ENCODE measurements around the gene CERT1.

CERT1 gene

DNA sequence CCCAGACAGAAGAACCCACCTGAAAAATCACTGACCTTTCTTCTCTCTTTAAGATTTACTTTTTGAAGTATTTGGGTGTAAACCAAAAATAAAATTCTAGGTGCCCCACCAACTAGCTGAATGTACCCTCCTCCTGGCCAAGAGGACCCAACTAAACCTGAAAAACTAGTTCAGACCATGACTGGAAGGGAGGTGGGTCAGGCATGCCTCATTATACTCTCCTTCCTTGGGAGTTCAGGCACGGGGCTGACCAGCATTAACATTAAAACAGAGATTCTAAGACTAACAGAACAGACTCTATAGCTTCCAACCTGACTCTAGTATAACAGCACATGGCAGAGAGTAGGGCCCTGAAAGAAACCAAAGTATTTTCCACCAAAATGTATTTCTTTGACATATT is 61.4 kb downstream of the CERT1 start:
- TF ChIP-seq, protein P1, sequence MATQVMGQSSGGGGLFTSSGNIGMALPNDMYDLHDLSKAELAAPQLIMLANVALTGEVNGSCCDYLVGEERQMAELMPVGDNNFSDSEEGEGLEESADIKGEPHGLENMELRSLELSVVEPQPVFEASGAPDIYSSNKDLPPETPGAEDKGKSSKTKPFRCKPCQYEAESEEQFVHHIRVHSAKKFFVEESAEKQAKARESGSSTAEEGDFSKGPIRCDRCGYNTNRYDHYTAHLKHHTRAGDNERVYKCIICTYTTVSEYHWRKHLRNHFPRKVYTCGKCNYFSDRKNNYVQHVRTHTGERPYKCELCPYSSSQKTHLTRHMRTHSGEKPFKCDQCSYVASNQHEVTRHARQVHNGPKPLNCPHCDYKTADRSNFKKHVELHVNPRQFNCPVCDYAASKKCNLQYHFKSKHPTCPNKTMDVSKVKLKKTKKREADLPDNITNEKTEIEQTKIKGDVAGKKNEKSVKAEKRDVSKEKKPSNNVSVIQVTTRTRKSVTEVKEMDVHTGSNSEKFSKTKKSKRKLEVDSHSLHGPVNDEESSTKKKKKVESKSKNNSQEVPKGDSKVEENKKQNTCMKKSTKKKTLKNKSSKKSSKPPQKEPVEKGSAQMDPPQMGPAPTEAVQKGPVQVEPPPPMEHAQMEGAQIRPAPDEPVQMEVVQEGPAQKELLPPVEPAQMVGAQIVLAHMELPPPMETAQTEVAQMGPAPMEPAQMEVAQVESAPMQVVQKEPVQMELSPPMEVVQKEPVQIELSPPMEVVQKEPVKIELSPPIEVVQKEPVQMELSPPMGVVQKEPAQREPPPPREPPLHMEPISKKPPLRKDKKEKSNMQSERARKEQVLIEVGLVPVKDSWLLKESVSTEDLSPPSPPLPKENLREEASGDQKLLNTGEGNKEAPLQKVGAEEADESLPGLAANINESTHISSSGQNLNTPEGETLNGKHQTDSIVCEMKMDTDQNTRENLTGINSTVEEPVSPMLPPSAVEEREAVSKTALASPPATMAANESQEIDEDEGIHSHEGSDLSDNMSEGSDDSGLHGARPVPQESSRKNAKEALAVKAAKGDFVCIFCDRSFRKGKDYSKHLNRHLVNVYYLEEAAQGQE (IDR thresholded peaks at IDR 0.05; ENCODE audit: insufficient read depth in 1 of 2, low read depth in 2 of 2, low read length in 2 of 2), result no peak
- TF ChIP-seq POLR2AphosphoS5 (IDR thresholded peaks at IDR 0.05; ENCODE audit: low read depth, low read length) (no peak), SIN3A (IDR thresholded peaks at IDR 0.05; ENCODE audit: borderline replicate concordance, insufficient read depth, low read length) (no peak), TAF1 (IDR thresholded peaks at IDR 0.05; ENCODE audit: borderline replicate concordance, insufficient read depth, low read length) (no peak), FOXP2 (optimal IDR thresholded peaks at IDR 0.05; ENCODE audit: borderline replicate concordance, extremely low read depth, extremely low read length, insufficient read depth) (no peak)

DNA sequence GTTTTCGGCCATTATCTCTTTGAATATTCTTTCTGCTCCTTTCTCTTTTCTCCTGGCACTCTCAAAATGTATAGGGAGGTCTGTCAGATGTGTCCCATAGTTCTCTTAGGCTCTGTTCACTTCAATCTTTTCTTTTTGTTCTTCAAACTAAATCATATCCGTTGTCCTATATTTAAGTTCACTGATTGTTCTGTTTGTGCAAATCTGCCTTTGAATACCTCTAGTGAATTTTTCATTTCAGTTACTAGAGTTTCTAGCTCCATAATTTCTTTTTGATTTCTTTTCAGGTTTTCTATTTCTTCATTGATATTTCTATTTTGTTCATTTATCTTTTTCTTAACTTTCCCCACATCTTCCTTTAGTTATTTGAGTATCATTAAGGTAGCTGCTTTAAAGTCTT is 65.4 kb downstream of the CERT1 start:
- TF ChIP-seq TAF1 (IDR thresholded peaks at IDR 0.05; ENCODE audit: borderline replicate concordance, insufficient read depth, low read length) (no peak), FOXP2 (optimal IDR thresholded peaks at IDR 0.05; ENCODE audit: borderline replicate concordance, extremely low read depth, extremely low read length, insufficient read depth) (no peak), POLR2AphosphoS5 (IDR thresholded peaks at IDR 0.05; ENCODE audit: low read depth, low read length) (no peak), SIN3A (IDR thresholded peaks at IDR 0.05; ENCODE audit: borderline replicate concordance, insufficient read depth, low read length) (no peak)
- TF ChIP-seq, protein P1 (IDR thresholded peaks at IDR 0.05; ENCODE audit: insufficient read depth in 1 of 2, low read depth in 2 of 2, low read length in 2 of 2), result no peak

DNA sequence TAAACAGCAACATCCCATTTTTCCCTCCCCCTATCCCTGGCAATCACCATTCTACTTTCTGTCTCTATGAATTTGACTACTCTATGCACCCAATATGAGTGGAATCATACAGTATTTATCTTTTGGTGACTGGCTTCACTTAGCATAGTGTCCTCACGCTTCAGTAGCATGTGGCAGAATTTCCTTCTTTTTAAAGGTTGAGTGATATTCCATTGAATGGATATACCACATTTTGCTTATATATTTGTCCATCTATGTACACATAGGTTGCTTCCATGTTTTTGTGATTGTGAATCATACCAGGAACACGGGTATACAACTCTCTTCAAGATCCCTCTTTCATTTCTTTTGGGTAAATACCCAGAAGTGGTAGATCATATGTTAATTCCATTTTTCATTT is 69.9 kb downstream of the CERT1 start:
- TF ChIP-seq FOXP2 (optimal IDR thresholded peaks at IDR 0.05; ENCODE audit: borderline replicate concordance, extremely low read depth, extremely low read length, insufficient read depth), result no peak
- TF ChIP-seq POLR2AphosphoS5 (IDR thresholded peaks at IDR 0.05; ENCODE audit: low read depth, low read length), result no peak
- TF ChIP-seq, protein P1 (IDR thresholded peaks at IDR 0.05; ENCODE audit: insufficient read depth in 1 of 2, low read depth in 2 of 2, low read length in 2 of 2), result no peak
- TF ChIP-seq TAF1 (IDR thresholded peaks at IDR 0.05; ENCODE audit: borderline replicate concordance, insufficient read depth, low read length), result no peak
- no peak for TF ChIP-seq SIN3A (IDR thresholded peaks at IDR 0.05; ENCODE audit: borderline replicate concordance, insufficient read depth, low read length)

DNA sequence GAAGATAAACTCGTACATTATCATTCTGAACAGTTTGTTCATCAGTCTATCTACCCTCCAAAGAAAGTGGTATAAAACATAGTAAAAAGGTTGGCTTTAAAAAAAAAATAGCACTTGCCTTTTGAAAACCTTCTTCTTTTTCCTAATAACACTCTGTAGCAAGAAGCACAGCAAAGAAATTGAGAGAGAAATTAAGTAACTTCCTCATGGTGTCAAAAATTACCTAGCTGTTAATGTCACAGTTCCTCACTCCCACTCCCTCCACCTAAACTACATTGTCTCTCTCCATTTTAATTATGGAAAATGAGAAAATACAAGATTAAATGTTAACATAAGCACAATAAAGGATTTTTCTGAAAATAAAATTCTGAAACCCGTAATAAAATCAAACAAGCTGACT is 72.2 kb downstream of the CERT1 start:
- TF ChIP-seq TAF1 (IDR thresholded peaks at IDR 0.05; ENCODE audit: borderline replicate concordance, insufficient read depth, low read length), result no peak
- TF ChIP-seq, protein P1 (IDR thresholded peaks at IDR 0.05; ENCODE audit: insufficient read depth in 1 of 2, low read depth in 2 of 2, low read length in 2 of 2), result no peak
- TF ChIP-seq SIN3A (IDR thresholded peaks at IDR 0.05; ENCODE audit: borderline replicate concordance, insufficient read depth, low read length), result no peak
- TF ChIP-seq FOXP2 (optimal IDR thresholded peaks at IDR 0.05; ENCODE audit: borderline replicate concordance, extremely low read depth, extremely low read length, insufficient read depth), result no peak
- TF ChIP-seq POLR2AphosphoS5 (IDR thresholded peaks at IDR 0.05; ENCODE audit: low read depth, low read length), result no peak

DNA sequence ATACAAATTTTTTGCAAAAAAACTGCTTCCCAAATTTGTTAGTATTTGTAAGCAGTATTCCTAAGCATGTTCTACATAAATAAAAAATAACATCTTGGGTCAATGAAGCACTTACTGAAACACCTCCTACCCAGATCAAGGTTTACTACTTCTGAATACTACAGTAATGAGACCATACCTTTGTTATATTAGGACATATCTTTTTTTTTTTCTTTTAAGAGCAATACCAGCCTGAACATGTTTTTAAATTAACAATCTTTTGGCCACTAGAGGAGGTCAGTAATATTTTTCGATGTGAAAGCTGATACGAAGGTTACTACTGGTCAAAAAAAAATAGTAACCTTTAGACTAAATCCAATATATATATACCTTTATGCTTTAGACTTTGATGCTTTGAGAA is 72.7 kb downstream of the CERT1 start:
- TF ChIP-seq FOXP2 (optimal IDR thresholded peaks at IDR 0.05; ENCODE audit: borderline replicate concordance, extremely low read depth, extremely low read length, insufficient read depth) (no peak), TAF1 (IDR thresholded peaks at IDR 0.05; ENCODE audit: borderline replicate concordance, insufficient read depth, low read length) (no peak), SIN3A (IDR thresholded peaks at IDR 0.05; ENCODE audit: borderline replicate concordance, insufficient read depth, low read length) (no peak), POLR2AphosphoS5 (IDR thresholded peaks at IDR 0.05; ENCODE audit: low read depth, low read length) (no peak)
- TF ChIP-seq, protein P1 (IDR thresholded peaks at IDR 0.05; ENCODE audit: insufficient read depth in 1 of 2, low read depth in 2 of 2, low read length in 2 of 2), result no peak

Measured in PFSK-1 (cell line).